HG03439 (cell line): ENCODE measurements around the gene TRA2B.

Experiments
- ATAC-seq: cut with Tn5 transposase; IDR thresholded peaks from one replicate; pipeline ENCODE4 v1.9.1; 2021; ENCODE audit warnings: mild to moderate bottlenecking, moderate library complexity; ENCODE audit not compliant: unreplicated experiment

TRA2B gene

GRCh38 chr3:185937689-185938374 lies at the start of gene TRA2B:
Gene TRA2B (minus strand): TSS chr3:185938014. CDS start chr3:185937860, 154 bp downstream.
- ATAC-seq, result peak; percentile 94

DNA sequence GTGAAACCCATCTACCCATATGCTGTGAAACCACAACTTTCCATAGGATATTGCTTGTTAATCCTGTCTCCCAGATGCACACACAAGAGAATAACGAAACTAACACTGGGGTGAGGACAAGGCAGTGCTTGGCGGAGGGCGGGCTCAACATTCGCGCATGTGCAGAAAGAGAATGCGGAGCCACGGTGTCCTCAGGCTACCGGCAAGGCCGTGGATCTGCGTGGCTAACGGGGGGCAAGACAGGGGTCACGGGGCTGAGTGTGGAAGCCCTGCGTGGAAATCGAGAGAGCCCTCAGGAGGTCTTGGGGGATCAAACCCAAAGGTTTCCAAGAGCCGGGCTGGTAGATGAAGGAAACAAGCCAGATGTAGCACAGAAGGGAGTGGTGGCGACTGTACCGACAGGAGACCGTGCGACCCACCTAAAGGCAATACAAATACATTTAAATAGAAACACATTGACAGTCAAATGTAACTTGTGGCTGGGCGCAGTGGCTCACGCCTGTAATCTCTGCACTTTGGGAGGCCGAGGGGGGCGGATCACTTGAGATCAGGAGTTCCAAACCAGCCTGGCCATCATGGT lies 48.5 kb upstream of the TRA2B start:
- ATAC-seq, result no peak

- ATAC-seq, result no peak
Measured at GRCh38 chr3:185984203-185984602, 46.4 kb upstream of the TRA2B start.

DNA sequence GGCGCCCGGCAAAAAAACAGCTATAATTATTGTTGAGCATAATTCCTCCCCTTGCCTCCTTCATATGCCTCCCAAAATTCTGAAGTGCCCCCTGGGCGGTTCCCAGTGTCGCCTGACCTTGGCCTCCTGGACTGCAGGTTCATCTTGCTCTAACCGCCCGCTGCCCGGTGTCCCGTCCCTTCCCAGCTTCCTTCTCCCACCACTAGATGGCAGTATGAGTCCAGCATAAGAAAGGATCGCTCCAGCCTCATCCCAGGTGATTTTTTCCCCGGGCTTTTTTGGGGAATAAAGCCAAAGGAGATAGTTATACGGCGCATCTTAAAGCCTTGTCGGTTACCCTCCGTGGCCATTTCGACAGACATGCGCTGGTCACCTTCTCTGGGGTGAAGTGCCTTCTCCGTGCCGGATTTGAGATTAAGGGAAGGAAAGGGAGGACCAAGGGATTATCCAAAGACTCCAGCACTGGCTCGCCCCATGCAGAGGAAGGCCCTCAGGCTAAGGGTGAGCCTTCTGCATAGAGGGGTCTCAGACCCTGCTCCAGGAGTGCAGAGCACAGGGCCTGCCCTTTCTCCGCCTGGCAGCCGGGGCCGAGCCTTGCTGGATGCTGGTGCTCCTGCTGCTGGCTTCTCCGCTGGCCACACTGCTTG lies 45.8 kb upstream of the TRA2B start:
- ATAC-seq, result no peak

- no peak for ATAC-seq
Measured at GRCh38 chr3:185982632-185983031, 44.8 kb upstream of the TRA2B start.

- ATAC-seq, result no peak
Measured at GRCh38 chr3:185981621-185982020, 43.8 kb upstream of the TRA2B start.

DNA sequence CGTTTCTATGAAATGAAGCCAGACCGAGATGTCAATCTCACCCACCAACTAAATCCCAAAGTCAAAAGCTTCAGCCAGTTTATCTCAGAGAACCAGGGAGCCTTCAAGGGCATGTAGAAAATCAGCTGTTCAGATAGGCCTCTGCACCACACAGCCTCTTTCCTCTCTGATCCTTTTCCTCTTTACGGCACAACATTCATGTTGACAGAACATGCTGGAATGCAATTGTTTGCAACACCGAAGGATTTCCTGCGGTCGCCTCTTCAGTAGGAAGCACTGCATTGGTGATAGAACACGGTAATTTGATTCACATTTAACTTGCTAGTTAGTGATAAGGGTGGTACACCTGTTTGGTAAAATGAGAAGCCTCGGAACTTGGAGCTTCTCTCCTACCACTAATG lies 41.9 kb upstream of the TRA2B start:
- no peak for ATAC-seq

GRCh38 chr3:185978516-185978915 lies 40.7 kb upstream of the TRA2B start:
- ATAC-seq, result no peak

DNA sequence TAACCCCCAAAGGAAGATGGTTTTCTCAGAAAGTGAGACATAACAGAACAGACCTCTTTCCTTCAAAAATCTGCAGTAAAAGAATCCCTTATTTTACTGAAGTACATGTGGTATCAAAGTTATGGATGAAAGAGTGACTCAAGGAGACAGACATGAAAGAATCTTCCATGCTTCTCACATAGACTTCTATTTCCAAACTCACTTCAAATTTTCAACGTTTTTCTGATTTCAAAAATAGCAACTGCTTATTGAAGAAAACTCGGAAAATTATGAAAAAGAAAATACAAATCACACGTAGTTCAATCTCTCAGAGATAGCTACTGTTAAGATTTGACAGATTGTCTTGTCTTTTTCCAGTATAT lies 39.8 kb upstream of the TRA2B start:
- ATAC-seq, result no peak

DNA sequence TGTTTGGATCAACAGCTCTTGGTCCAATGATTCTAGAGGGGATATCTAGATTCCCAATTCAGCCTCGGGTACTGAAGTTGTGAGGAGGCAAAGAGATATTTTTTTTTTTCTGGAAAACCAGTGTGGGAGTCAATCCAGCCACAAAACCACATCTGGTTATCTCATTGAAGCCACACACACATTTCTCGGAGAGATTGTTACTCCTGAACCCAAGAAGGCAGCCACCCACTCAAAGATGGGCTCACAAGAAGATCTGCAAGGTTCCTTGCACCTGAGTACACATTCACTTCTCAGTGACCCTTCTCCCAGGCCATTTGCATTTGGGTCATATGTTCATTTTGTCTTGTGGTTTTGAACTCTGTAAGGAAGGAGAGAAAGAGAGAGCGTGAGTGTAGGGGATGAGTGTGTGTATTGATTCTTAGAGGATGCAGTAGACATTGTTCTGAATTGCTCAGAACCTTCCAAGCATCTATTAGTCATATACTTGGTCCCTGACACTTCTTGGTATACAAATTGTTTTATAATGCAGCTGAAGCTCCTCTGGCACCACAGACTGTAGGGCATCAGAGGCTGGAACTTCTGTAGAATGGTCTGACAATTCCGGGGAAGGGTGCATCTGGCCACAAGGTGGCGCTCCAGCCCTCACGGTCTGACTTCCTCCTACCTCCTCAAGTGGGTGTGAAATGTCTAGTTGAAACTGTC lies 39.3 kb upstream of the TRA2B start:
- ATAC-seq, result peak; percentile 79

DNA sequence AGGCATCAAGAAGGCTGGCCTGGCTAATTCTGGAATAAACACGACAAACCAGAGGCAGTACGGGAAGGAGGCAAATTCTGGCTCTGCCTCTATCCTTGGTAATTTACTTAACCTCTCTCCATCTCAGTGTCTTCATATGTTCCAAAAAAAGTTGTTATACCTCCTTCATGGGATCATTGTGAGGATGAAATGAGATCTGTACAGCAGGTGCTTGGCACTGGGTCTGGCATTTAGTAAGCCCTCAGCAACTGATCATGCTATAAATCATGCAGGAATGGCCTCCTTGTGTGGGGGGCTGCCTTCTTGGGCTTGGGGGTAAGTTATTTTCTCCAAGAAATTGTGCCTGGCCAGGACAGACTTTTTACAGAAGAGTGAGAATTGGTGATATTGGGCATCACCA lies 38.3 kb upstream of the TRA2B start:
- ATAC-seq, result no peak

DNA sequence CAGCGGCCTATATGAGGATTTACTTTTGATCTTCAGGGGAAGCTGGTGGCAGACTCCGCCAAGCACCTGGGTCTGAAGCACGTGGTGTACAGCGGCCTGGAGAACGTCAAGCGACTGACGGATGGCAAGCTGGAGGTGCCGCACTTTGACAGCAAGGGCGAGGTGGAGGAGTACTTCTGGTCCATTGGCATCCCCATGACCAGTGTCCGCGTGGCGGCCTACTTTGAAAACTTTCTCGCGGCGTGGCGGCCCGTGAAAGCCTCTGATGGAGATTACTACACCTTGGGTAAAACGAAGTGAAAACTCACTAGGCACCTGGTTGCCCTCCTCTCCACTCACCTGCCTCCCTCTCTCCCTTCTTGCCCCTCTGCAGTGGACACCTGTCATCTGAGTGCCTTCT lies 33.8 kb upstream of the TRA2B start:
- no peak for ATAC-seq

GRCh38 chr3:185968168-185968567 lies 30.4 kb upstream of the TRA2B start:
- ATAC-seq, result no peak

GRCh38 chr3:185966655-185967054 lies 28.8 kb upstream of the TRA2B start:
- no peak for ATAC-seq

DNA sequence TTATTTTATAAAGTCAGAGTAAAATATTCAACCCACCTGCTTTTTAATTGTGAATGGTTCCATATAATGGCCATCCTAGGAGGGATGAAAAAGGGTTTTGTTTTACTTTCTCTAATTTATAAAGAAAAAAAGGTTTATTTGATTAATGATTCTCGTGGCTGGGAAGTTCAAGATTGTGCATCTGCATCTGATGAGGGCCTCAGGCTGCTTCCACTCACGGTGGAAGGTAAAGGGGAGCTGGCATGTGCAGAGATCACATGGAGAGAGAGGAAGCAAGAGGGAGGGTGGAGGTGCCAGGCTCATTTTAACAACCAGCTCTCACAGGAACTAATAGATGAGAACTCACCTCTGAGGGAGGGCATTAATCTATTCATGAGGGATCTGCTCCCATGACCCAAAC lies 27.7 kb upstream of the TRA2B start:
- no peak for ATAC-seq

DNA sequence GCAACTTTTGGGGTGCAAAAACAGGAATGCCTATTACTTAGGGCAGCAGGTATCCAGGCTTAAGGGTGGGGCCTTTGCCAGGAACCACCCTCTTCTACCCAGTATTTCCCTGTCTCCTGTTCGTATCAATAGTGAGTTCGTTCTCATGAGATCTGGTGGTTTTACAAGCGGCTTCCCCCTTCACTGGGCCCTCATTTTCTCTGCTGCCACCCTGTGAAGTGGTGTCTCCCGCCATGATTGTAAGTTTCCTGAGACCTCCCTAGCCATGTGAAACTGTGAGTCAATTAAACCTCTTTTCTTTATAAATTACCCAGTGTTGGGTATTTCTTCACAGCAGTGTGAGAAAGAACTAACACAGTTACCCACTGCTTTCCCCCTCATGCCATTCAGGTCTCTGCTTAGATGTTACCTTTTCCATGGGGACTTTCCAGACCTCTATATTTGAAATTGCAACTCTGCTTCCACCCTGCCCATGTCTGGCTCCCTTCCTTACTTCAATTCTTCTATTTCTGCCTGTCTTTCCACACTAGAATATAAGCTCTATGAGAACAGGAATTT lies 23.9 kb upstream of the TRA2B start:
- no peak for ATAC-seq

- ATAC-seq, result no peak
Measured at GRCh38 chr3:185960522-185961288, 22.9 kb upstream of the TRA2B start.

- ATAC-seq, result no peak
Measured at GRCh38 chr3:185959609-185960521, 22.1 kb upstream of the TRA2B start.

DNA sequence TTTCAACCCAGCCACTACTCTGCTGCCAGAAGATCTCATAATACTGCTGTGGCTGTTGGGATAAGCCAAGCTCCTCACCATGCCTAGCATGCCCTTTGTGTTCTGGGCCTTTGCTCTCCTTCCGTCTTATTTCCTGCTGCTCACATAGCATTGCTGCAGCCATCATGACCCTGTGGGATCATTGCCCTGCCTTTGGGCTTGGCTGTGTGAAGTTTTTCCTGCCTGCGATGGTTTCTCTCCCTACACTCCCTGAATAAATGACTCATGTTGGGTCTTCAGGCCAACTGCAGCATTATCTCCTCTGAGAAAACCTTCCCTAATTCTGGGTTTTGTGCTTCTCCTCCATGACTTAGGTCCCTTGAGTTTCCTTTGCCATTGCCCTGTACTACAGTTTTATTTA lies 20.8 kb upstream of the TRA2B start:
- ATAC-seq, result no peak

GRCh38 chr3:185956244-185956643 lies 18.4 kb upstream of the TRA2B start:
- ATAC-seq, result no peak
